Type B pancreatic cell (in vitro differentiated cells): Measurements from ENCODE around the gene PTTG1IP2. TPM values are rescaled to one million over a fixed set of nuclear protein-coding genes. Genes with fewer than 3 reads are reported as not detected.
A peak's percentile ranks its signal among the peaks of the same experiment; 100 is the strongest.

Experiments
- DNase-seq: peaks from one replicate; pipeline ENCODE4 v3.0.0; 2021; ENCODE audit warnings: mixed read lengths; ENCODE audit not compliant: unreplicated experiment; ENCODE audit errors: extremely low spot score
- H3K27ac Mint-ChIP-seq: 2 replicates; pipeline ENCODE4 v1.8.0; 2021; ENCODE audit warnings: mild to moderate bottlenecking, mixed read lengths
- H3K27me3 Mint-ChIP-seq: 2 replicates; pipeline ENCODE4 v1.8.0; 2021; ENCODE audit warnings: mixed read lengths
- H3K36me3 Mint-ChIP-seq: 2 replicates; pipeline ENCODE4 v1.8.0; 2021; ENCODE audit warnings: mixed read lengths
- H3K4me1 Mint-ChIP-seq: one replicate; pipeline ENCODE4 v1.8.0; 2021; ENCODE audit warnings: mixed read lengths; ENCODE audit not compliant: unreplicated experiment
- H3K4me3 Mint-ChIP-seq: 2 replicates; pipeline ENCODE4 v1.8.0; 2021; ENCODE audit warnings: mild to moderate bottlenecking, mixed read lengths
- H3K9me3 Mint-ChIP-seq: 2 replicates; pipeline ENCODE4 v1.8.0; 2021; ENCODE audit warnings: mixed read lengths
- CTCF ChIP-seq: fragments of 200-600 bp; sonication (generic); conservative IDR thresholded peaks from 2 replicates; pipeline ENCODE4 v1.5.0; 2021; ENCODE audit warnings: antibody characterized with exemption, mild to moderate bottlenecking
- total RNA-seq: library from RNA; stranded (reverse); gene quantifications from 2 replicates; pipeline ENCODE4 v1.2.1, GENCODE V29; 2021; ENCODE audit warnings: low replicate concordance

Gene PTTG1IP2
- total RNA-seq, 1 donor from 2014 or later: not detected

DNA sequence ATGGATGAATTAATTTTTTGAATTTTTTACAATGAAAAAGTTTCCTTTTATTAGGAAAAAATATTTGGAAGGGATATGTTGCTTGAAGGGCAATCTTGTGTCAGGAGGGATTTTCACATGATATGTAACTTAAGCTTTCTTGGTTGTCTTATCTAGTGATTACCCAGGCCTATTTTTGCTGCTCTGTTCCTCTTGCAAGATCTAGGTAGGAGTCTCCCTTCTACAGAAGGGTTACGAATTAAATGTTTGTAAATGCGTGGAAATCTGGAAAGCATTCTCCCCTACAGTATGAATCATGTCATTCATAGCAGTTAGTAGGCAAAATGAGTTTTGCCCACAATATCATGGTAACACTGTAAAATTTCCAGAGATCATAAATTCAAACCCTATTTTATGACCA is 69.0 kb downstream of the PTTG1IP2 start:
- no peaks in the 10 kb centered on the region for H3K4me1 Mint-ChIP-seq
- DNase-seq: no peak
- H3K27ac Mint-ChIP-seq: no peak overlapping the region
- H3K4me3 Mint-ChIP-seq: no peak overlapping the region
- no peaks in the 10 kb centered on the region for H3K9me3 Mint-ChIP-seq
- H3K27me3 Mint-ChIP-seq: no peaks in the 10 kb centered on the region
- H3K36me3 Mint-ChIP-seq: no peaks in the 10 kb centered on the region
- TF ChIP-seq CTCF: no peak

- no peaks in the 10 kb centered on the region for H3K36me3 Mint-ChIP-seq
These were observed 71.0 kb downstream of the PTTG1IP2 start for GRCh38 chr7:90540406-90540805.

DNA sequence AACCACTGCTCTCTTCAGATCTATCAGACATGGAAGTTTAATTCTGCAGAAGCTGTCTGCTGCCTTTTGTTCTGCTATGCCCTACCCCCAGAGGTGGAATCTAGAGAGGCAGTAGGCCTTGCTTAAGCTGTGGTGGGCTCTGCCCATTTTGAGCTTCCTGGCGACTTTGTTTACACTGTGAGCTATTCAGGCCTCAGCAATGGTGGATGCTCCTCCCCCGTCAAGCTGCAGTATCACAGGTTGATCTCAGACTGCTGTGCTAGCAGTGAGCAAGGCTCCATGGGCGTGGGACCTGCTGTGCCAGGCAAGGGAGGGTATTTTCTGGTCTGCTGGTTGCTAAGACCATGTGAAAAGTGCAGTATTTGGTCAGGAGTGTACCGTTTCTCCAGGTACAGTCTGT is 81.6 kb downstream of the PTTG1IP2 start:
- TF ChIP-seq CTCF: no peak
- Mint-ChIP-seq H3K4me1 (no peaks in the 10 kb centered on the region), H3K36me3 (no peaks in the 10 kb centered on the region), H3K27ac (no peak overlapping the region), H3K27me3 (no peaks in the 10 kb centered on the region), H3K9me3 (peaks cover 9% of the 10 kb centered on the region), H3K4me3 (no peak overlapping the region)
- DNase-seq: no peak

More at GRCh38 chr7:90540406-90540805, 71.0 kb downstream of the PTTG1IP2 start:
- Mint-ChIP-seq H3K27me3 (no peaks in the 10 kb centered on the region), H3K4me3 (no peak overlapping the region), H3K9me3 (no peaks in the 10 kb centered on the region), H3K4me1 (no peaks in the 10 kb centered on the region), H3K27ac (no peak overlapping the region)
- no peak for TF ChIP-seq CTCF
- no peak for DNase-seq

DNA sequence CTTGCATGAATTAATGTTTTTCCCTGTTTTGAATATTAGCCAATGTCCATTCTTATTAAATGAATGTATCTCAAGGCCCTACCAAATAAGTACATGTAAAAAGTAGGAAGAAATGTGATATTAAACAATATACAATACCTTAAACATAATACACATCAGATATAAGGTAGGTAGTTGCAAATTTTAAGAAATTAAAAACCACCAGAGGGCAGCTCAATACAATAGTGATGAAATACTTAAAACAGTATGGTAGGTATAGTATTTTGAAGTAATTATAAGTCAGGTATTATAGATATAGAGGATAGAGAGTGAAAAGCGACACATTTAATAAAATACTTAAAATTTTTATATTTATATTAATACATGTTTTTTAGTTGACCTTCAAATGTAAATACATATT is 83.1 kb downstream of the PTTG1IP2 start:
- H3K27me3 Mint-ChIP-seq: peaks cover 3% of the 10 kb centered on the region
- H3K4me3 Mint-ChIP-seq: no peak overlapping the region
- DNase-seq: no peak
- no peak overlapping the region for H3K27ac Mint-ChIP-seq
- no peaks in the 10 kb centered on the region for H3K4me1 Mint-ChIP-seq
- TF ChIP-seq CTCF: peak; percentile 44
- H3K36me3 Mint-ChIP-seq: no peaks in the 10 kb centered on the region
- H3K9me3 Mint-ChIP-seq: peaks cover 4% of the 10 kb centered on the region

DNA sequence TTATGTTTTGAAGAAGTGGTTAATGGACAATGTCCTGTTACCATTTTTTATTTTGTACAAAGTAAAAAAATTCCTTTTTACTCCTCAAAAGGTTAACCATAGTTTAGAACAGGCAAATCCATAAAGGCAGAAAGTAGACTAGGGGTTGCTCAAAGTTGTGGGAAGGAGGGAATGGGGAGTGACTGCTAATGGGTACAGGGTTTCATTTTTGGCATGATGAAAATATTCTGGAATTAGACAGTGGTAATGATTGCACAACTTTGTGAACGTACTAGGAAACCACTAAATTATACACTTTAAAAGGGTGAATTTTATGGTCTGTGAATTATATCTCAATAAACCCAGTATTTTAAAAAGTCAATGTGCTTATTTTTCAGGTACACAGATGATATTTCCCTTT is 91.3 kb downstream of the PTTG1IP2 start:
- Mint-ChIP-seq H3K4me1 (no peaks in the 10 kb centered on the region), H3K4me3 (no peak overlapping the region), H3K36me3 (no peaks in the 10 kb centered on the region), H3K9me3 (peaks cover 3% of the 10 kb centered on the region), H3K27ac (no peak overlapping the region), H3K27me3 (peaks cover 9% of the 10 kb centered on the region)
- no peak for TF ChIP-seq CTCF
- DNase-seq: no peak

Other genes with a start within 250 kb of the PTTG1IP2 start
- gene CFAP69, start 224.5 kb upstream of the PTTG1IP2 start, total RNA-seq: 4.4 and 6.2 TPM in 2 replicates
- gene FAM237B, start 148.3 kb upstream of the PTTG1IP2 start, total RNA-seq: not detected in 2 replicates
- 22.7 and 22.9 TPM in 2 replicates for gene GTPBP10, start 122.9 kb upstream of the PTTG1IP2 start, total RNA-seq
- 34.8 and 36.3 TPM in 2 replicates for gene CLDN12, start 66.2 kb upstream of the PTTG1IP2 start, total RNA-seq
- 38.1 and 43.5 TPM in 2 replicates for gene CDK14, start 126.7 kb downstream of the PTTG1IP2 start, total RNA-seq